ENCODE results near the gene FFAR1.

DNA sequence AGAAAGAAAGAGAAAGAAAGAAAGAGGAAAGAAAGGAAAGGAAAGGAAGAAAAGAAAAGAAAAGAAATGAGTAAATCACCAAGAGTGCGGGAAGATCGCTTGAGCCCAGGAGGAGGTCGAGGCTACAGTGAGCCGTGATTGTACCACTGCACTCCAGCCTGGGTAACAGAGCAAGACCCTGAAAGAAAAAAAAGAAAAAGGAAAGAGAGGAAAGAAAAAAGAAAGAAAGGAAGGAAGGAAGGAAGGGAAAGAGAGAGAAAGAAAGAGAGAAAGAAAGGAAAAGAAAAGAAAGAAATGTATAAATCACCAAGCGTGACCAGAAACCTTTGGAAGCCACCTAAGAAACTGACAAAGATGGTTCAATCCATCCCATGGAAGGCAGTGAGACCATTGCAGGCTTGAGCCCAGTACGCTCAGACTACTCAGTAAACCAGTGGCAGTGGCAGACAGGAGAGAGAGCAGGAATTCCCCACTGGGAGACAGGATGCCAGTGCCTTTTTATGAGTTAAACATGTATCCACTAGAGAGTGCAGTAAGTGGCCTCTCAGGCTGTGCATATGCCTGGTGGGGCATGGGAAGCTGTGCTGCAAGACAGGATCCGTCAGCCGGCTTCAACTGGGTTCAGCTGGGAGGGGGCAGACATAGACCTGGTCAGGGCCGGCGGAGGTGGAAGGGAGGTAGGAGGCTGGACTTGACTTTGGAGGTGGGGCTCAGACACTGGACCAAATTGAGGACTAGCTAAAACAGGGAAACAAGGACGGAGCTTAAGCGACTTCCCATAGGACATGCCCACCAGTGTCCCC lies 28.0 kb downstream of the FFAR1 start:
- TF ChIP-seq POLR2A (IDR thresholded peaks at IDR 0.05; ENCODE audit: low read depth, low read length): no peak
- no peak for TF ChIP-seq POLR2AphosphoS5 (IDR thresholded peaks at IDR 0.05; ENCODE audit: low read depth, low read length)
- TF ChIP-seq TAF1 (IDR thresholded peaks at IDR 0.05; ENCODE audit: borderline replicate concordance, low read depth, low read length): no peak

Data from GM12892 (cell line).